GM20431 (cell line): Measurements from ENCODE around the gene MCC.

ENCODE experiments used
- in situ Hi-C: fragments of 300-500 bp; cut with MseI, MboI; formaldehyde crosslinking; loops from one replicate; pipeline ENCODE4 v1.15.0; 2020; ENCODE audit warnings: low sequenced_read_pairs; ENCODE audit not compliant: unreplicated experiment

Gene MCC

GRCh38 chr5:113336975-113337374, 151.3 kb downstream of the MCC start:
- in situ Hi-C loops = no loop called here

DNA sequence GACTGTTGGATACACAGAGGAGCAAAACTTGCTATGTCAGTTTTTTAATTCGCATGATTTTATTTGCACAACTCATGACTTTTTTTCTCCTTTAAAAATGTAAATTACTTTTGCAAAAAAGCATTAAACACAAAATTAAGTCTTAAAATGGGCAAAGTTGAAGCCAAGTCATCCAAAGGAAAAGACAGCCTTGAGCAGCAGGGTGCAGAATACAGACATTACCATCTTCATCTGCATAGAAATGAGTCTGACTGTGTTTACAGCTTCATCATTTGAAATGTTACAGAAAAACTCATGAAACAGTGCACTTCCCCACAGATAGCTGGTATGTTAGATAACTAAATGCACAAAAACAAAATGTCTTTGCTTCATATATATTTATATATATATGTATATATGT, 154.8 kb downstream of the MCC start:
- in situ Hi-C loops = no loop called here

DNA sequence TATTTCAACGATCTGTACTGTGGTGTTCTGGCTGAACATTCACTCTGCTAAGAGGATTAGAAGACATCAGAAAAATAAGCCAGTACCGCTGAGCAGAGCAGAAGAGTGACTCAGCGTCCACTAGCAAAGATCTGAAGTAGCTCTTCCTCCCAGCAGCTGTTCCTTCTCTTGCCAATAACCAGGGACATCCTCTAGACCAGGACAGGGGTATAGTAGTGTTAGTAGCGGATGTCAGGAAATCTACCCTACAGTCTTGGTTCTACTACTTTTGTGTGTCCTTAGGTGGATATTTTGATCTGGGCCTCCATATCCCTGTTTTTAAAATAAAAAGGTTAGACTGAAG, 157.1 kb downstream of the MCC start:
- in situ Hi-C loops = no loop called here

- in situ Hi-C loops = no loop called here
Measured at GRCh38 chr5:113330533-113331208, 157.6 kb downstream of the MCC start.

DNA sequence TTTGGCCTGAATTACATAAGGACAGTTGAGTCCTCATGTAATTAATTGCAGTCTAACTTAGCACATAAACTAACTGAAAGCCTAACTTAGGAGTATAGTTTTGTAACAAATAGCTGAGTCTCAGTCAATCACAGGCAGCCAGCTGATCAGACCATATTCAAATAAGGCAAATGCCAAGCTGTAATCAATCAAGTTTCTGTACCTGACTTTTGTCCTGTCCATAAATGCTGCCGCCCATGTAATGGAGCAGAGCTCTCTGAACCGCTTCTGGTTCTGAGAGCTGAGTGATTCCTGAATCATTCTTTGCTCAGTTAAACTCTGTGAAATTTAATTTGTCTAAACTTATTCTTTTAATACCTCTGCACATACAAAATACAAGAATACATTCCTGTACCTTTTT, 158.3 kb downstream of the MCC start:
- in situ Hi-C loops = loop anchor here (10.0 kb wide), 1 partner anchor 335 kb away; no protein-coding TSS in a partner anchor

DNA sequence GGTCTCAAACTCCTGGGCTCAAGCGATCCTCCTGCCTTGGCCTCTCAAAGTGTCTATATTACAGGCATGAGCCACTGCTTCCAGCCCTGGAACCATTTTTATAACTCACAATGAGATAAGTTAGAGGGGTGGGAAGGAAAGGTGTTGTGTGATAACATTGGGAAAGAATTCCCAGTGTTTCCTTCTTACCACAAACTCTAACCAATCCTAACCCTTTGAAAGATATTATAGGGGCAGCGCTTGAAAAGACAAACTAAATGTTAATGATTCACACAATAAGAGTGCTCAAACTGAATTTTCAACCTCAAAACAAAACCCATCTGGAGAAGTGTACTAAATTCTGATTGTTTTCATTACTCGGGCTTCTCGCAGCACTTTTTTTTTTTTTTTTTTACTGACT, 163.2 kb downstream of the MCC start:
- in situ Hi-C loops = loop anchor here (10.0 kb wide), 1 partner anchor 330 kb away; no protein-coding TSS in a partner anchor

- in situ Hi-C loops = loop anchor here (10.0 kb wide), 1 partner anchor 326 kb away; no protein-coding TSS in a partner anchor
Measured at GRCh38 chr5:113321276-113321675, 167.0 kb downstream of the MCC start.

GRCh38 chr5:113320273-113320780, 167.9 kb downstream of the MCC start:
- in situ Hi-C loops = loop anchor here (10.0 kb wide), 1 partner anchor 326 kb away; no protein-coding TSS in a partner anchor

DNA sequence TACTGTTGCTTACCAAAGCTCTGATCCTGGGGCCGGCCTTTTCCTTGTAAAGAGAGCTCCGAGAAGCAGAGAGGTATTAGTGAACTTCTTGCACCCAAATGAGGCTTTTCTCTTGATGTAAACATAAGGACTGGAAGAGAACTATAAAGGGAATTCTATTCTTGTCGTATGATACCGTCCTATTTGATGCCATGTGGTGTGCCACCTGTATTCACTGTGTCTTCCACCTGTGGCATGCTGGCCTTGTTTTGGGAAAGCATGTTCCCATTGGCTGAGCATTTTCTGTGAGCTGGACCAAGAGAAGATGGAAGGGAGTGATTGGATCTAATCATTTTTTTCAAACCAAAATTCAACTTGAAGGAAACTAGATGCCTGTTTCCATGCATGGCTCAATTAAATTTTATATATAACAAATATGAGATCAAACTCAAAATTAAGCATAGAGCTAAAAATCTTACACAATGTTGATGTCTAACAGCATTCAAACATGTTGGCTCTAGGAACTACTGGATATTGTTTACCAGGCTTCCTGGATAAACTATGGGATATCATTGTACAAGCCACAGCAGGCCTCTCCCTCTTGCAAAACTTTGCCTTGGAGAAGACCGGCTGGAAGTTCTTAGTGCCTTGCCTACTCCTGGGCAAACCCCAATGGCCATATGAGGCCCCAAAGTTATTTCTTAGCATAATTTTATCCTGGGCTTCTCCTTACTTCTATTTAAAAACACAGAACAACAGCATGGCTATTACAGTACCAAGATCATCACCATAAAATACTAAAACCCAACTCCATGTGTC, 168.8 kb downstream of the MCC start:
- in situ Hi-C loops = loop anchor here (10.0 kb wide), 1 partner anchor 325 kb away; no protein-coding TSS in a partner anchor

DNA sequence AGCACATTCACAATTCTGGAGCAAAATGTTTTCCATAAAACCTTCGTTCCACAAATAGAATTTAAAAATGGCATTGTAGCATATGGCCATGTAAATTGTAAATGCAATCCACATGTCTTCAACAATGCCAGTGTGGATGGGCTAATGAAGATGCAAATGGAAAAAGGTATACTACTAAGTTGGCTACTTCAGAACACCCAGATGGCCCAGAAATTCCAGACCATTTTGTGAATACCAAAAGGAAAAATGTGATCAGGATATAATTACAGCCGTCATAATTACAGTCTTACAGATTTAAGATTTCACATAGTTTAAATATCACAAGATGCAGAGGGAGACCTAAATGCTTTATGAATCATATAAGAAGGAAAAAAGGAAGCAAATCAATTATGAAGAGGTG, 170.6 kb downstream of the MCC start:
- in situ Hi-C loops = no loop called here

DNA sequence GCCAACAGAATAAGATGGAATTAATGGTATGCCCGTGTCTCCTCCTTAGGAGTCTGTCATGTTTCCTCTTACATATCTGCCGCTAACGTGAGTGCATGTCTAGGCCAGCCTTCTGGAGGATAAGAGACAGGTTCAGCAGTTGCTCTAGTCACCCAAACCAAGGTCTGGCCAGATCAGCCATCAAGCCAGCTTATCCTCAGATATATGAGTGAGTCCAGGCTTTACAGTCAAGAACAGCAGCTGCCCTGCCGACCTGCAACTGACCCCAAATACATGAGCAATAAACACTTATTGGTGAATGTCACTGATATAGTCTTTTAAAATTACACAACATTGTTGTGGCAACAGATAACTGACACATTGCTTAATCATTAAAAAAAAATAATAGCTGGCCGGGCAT, 177.0 kb downstream of the MCC start:
- in situ Hi-C loops = no loop called here

- in situ Hi-C loops = no loop called here
Measured at GRCh38 chr5:113302120-113302519, 186.1 kb downstream of the MCC start.

DNA sequence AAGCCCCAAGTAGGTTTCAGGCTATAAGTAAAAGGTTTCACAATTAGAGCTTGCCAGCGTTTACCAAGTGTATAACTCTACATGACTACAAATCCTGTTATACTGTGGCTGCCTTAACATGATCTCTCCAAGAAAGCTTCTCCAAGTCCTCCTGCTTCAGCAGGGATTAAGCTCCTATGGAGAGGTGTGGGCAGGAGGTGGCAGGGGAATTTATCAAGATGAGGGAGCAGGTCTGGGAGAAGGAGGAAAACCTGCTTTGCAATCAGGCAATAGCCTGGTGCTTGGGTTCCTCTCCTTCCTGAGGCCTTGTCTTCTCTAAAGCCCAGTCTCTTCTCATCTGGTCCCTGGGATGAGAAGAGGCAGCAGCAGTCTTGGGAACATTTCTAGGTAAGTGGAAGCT, 188.7 kb downstream of the MCC start:
- in situ Hi-C loops = no loop called here

- in situ Hi-C loops = no loop called here
Measured at GRCh38 chr5:113296676-113297075, 191.6 kb downstream of the MCC start.

GRCh38 chr5:113295111-113295539, 193.1 kb downstream of the MCC start:
- in situ Hi-C loops = no loop called here

DNA sequence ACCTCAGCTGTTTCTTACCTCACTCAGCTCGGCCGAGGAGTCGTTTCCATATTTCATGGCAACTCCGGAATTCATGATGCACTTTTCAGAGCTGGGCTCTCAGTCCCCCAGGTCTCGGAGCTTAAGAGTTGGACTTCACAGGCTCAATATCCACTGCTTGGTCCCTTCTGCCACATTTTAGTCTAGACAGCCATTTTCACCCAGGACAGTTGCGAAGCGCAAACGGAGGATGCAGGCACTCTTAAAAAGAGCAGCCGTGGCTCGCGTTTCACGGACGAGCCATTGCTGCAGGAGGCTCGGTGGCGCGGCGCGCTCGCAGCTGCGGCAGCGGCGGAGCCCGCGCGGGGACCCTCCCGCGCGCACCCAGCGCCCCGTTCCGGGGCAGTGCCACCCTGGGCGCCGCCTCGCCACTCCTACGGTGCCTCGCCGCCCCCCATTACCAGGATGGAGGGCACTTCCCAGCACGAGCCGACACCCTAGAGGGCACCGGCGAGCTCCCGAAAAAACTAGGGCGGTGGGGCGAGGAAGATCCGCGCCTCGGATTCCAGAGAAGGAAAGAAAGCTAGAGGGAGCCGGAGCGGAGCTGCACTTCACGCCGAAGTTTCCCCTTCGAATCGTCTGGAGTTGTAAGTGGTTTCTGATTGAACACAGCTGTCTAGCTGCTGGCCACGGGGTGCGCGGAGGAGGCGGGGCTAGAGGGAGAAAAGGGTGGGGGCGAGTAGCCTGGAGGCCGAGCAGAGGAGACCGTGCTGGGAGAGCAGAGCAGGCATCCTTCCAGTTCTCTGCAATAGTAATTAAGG, 193.7 kb downstream of the MCC start:
- in situ Hi-C loops = no loop called here

DNA sequence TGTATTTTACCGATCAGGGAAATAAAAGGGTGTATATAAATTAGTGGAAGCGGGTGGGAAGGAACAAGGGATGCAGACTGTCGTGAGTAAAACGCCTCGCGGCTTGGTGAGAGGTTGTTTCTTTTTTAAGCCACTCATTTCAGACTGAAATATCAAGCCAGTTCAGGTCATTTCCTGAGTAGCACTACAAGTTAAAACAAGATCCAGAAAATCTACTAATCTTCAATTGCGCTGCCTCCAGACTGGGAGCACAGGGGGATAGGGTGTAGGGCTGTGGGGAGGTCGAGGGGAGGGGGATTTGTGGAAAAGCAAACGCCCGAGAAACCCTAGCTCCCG, 194.3 kb downstream of the MCC start:
- in situ Hi-C loops = no loop called here

DNA sequence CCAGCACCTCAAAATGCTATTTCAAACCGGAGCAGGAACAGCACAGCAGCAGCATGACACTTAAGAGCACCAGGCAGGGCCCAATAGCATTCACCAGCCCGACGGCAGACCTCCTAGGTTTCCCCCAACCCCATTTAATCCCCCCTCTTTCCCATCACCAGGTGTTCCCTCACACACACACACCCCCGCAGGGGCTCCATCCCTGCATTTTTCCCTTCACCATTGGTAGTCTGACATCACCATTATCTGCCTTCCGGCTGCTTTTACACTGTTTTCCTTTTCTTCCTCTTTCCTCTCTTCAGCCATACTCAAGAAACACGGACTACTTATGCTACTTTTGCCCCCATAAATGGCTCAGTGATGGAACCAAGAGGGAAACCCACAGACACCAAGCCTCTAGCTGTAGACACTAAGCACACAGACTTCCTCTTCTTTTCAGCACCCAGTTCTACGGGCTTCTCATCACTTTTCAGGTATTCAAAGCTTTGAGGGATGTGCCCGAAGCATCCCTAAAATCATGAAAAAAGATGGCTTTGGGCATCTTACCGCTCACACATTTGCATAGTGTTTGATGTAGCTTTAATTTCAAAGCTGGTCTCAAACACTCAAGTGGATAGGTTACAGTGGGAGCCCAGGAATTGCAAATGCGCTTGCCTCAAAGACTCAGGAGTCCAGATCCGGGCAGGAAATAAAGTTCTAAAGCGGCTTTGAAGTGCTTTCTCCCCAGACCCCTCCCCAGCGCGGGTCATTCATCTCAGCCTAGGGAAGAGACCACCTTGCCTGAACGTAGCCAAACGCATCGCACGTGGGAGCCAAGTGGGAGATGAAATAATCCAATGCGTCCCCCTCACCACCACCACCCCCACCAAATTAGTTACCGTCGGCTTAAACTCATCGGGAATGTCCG, 194.9 kb downstream of the MCC start:
- in situ Hi-C loops = no loop called here

- in situ Hi-C loops = no loop called here
Measured at GRCh38 chr5:113292462-113292861, 195.8 kb downstream of the MCC start.

DNA sequence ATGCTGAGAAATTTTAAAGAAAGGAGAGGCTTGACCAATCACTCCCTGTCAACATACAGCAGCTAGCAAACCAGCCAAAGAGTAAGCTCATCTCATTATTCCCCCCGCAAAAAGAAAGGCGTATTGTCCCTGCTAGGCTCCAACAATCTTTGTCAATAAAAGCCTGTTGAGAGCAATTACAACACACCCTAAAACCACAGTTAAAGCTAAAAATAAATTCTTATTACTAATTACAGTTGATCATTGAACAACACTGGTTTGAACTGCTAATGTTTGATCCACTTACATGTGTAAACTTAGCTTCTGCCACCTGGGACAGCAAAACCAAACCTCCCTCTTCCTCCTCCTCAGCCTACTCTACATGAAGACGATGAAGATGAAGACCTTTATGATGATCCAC, 204.7 kb downstream of the MCC start:
- in situ Hi-C loops = no loop called here
